CD4-positive, alpha-beta T cell (primary cell): Measurements from ENCODE around the gene HS2ST1. TPM values are rescaled to one million over a fixed set of nuclear protein-coding genes. Genes with fewer than 3 reads are reported as not detected.

Experiments
- ATAC-seq: fragments of 200-7000 bp; cut with Tn5 transposase; one replicate; pipeline ENCODE4 v1.10.0; 2022; ENCODE audit warnings: mild to moderate bottlenecking; ENCODE audit not compliant: poor library complexity
- CTCF ChIA-PET: fragments of 350-600 bp; sonication (Branson Sonifier 250); formaldehyde crosslinking; loops from one replicate; lab custom pipeline; 2021; ENCODE audit warnings: antibody characterized with exemption, inconsistent platforms; lab: Charles Lee
- POLR2A ChIA-PET: fragments of 350-600 bp; sonication (Branson Sonifier 250); formaldehyde crosslinking; loops from one replicate; lab custom pipeline; 2021; ENCODE audit warnings: antibody characterized with exemption, inconsistent platforms; lab: Charles Lee
- DNase-seq, 14 experiments: peaks; one replicate each; pipeline ENCODE4 v3.0.0-alpha.2; 2013 to 2020; ENCODE audit warnings: mixed read lengths in 2 of 14
- H3K27ac ChIP-seq, 2 donors: one replicate each; pipeline versions ENCODE4 v1.5.1 to v1.7.0; 2013; ENCODE audit warnings: low read length in 2 of 2, low read depth in 1 of 2, mild to moderate bottlenecking in 1 of 2
- H3K27me3 ChIP-seq, 2 experiments: 1 replicate in 1 of 2; 2 replicates in 1 of 2; pipeline versions ENCODE4 v1.6.1 to v1.7.0; 2013; ENCODE audit warnings: low read length in 2 of 2, control low read depth in 1 of 2, mild to moderate bottlenecking in 1 of 2, moderate library complexity in 1 of 2; ENCODE audit not compliant: insufficient read depth in 2 of 2, control insufficient read depth in 1 of 2
- H3K36me3 ChIP-seq: one replicate; pipeline ENCODE4 v1.6.1; 2013; ENCODE audit warnings: low read length, control low read depth; ENCODE audit not compliant: insufficient read depth
- H3K4me1 ChIP-seq: one replicate; pipeline ENCODE4 v1.6.1; 2013; ENCODE audit warnings: low read length, control low read depth; ENCODE audit not compliant: insufficient read depth
- H3K4me3 ChIP-seq: one replicate; pipeline ENCODE4 v1.5.1; 2013; ENCODE audit warnings: mild to moderate bottlenecking, low read length, moderate library complexity
- H3K9me3 ChIP-seq, 2 experiments: 1 replicate in 1 of 2; 2 replicates in 1 of 2; pipeline versions ENCODE4 v1.6.1 to v1.7.0; 2013; ENCODE audit warnings: low read length in 2 of 2, mild to moderate bottlenecking in 2 of 2, control low read depth in 1 of 2, moderate library complexity in 1 of 2; ENCODE audit not compliant: control insufficient read depth in 1 of 2, insufficient read depth in 1 of 2
- H3K27ac Mint-ChIP-seq: one replicate; pipeline ENCODE4 v1.8.0; 2020; ENCODE audit warnings: mixed read lengths
- H3K27me3 Mint-ChIP-seq: one replicate; pipeline ENCODE4 v1.8.0; 2021; ENCODE audit warnings: mixed read lengths
- H3K36me3 Mint-ChIP-seq: one replicate; pipeline ENCODE4 v1.8.0; 2021; ENCODE audit warnings: low read depth, mixed read lengths
- H3K4me1 Mint-ChIP-seq: one replicate; pipeline ENCODE4 v1.8.0; 2021; ENCODE audit warnings: low read depth, mixed read lengths
- H3K4me3 Mint-ChIP-seq: one replicate; pipeline ENCODE4 v1.8.0; 2020; ENCODE audit warnings: mild to moderate bottlenecking, mixed read lengths
- H3K9me3 Mint-ChIP-seq: one replicate; pipeline ENCODE4 v1.8.0; 2020; ENCODE audit warnings: mixed read lengths
- intact Hi-C, 2 experiments: fragments of 100-400 bp; cut with DNase I in 1 of 2; cut with micrococcal nuclease in 1 of 2; formaldehyde crosslinking; loops; one replicate each; pipeline versions ENCODE4 v1.15.1 to v1.9.0; 2023 to 2025; cut with DNase I, micrococcal nuclease
- total RNA-seq, 174 experiments: library from RNA in 2 of 174; stranded (reverse) in 2 of 174; gene quantifications; one replicate each; pipeline ENCODE4 v1.2.3 and lab custom pipeline; 2021 to 2026
- TF ChIP-seq, protein P1 (sequence below): fragments of 200-600 bp; IDR thresholded peaks from one replicate; pipeline ENCODE4 v1.8.0; 2022; ENCODE audit warnings: antibody characterized with exemption, mild to moderate bottlenecking

HS2ST1 gene
- total RNA-seq, 2 experiments from 2014 or later = 6.7 to 6.9 TPM

DNA sequence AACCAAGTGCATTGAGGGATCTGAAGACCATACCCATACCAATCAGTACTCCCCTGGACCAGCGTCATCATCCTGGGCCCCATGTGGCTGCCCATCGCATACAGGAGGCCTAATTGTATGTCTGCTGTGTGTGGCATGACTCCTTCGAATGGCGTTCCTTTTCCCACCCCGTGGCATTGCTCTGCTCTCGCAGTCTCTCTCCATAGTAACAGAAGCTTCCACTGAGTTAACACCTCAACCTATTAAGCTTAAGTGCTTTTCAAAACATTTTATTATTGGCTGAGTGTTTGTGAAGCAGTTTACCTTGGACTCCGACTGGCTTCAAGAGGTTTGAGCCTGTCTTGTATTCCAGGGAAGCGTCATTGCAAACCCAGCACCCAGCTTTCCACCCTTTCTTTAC is 227.1 kb downstream of the HS2ST1 start:
- intact Hi-C loops = no loop called here
- ChIA-PET CTCF (no interaction called here), POLR2A (no interaction called here)
- no peaks in the 10 kb centered on the region for H3K9me3 ChIP-seq
- no peaks in the 10 kb centered on the region for H3K9me3 Mint-ChIP-seq
- H3K4me3 Mint-ChIP-seq = no peak overlapping the region
- no peaks in the 10 kb centered on the region for H3K36me3 ChIP-seq
- DNase-seq (no peak), ATAC-seq (no peak)
- TF ChIP-seq, protein P1, sequence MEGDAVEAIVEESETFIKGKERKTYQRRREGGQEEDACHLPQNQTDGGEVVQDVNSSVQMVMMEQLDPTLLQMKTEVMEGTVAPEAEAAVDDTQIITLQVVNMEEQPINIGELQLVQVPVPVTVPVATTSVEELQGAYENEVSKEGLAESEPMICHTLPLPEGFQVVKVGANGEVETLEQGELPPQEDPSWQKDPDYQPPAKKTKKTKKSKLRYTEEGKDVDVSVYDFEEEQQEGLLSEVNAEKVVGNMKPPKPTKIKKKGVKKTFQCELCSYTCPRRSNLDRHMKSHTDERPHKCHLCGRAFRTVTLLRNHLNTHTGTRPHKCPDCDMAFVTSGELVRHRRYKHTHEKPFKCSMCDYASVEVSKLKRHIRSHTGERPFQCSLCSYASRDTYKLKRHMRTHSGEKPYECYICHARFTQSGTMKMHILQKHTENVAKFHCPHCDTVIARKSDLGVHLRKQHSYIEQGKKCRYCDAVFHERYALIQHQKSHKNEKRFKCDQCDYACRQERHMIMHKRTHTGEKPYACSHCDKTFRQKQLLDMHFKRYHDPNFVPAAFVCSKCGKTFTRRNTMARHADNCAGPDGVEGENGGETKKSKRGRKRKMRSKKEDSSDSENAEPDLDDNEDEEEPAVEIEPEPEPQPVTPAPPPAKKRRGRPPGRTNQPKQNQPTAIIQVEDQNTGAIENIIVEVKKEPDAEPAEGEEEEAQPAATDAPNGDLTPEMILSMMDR = no peak
- no peaks in the 10 kb centered on the region for H3K4me1 ChIP-seq
- H3K27ac ChIP-seq = no peak overlapping the region
- H3K27me3 Mint-ChIP-seq = peaks cover 25% of the 10 kb centered on the region
- H3K4me3 ChIP-seq = no peak overlapping the region
- no peak overlapping the region for H3K27ac Mint-ChIP-seq
- H3K27me3 ChIP-seq = no peaks in the 10 kb centered on the region
- no peaks in the 10 kb centered on the region for H3K36me3 Mint-ChIP-seq
- H3K4me1 Mint-ChIP-seq = no peaks in the 10 kb centered on the region

DNA sequence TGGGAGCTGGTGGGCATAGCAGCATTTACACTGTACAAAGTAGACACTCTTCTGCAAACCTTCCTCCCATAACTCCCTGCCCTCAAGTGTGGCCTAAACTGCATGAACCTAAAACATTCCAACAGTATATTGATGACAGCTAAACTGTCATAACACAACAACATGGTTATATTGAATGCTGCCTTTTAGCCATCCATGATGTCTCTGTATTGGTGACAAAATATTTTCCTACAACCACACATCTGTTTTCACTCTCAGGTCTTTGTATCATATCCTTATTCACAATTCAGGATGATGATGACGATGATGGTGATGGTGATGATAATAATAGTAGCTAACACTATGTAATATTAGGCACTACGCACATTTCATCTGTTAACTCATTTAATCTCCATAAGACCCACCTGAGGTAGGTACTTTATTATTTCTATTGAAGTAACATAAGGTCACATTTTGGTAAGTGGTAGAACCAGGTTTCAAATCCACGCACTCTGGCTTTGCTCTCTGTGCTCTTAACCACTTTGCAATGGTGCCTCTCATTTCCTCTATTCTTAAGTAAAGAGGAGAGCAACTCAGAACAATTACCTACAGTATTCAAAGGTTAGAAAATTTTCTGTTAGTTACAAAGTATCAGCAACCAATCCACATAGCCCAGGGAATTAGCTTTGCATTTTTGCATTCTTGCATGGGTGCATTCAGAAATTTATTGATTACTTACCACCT is 229.1 kb downstream of the HS2ST1 start:
- CTCF ChIA-PET = interaction anchor here (1.1 kb wide), 1 partner anchor 12 kb away, joined by 3 read pairs; no protein-coding TSS in a partner anchor
- no peaks in the 10 kb centered on the region for H3K36me3 ChIP-seq
- no peak overlapping the region for H3K4me3 Mint-ChIP-seq
- no peak overlapping the region for H3K27ac ChIP-seq
- no peaks in the 10 kb centered on the region for H3K36me3 Mint-ChIP-seq
- H3K27me3 ChIP-seq = peaks cover 4 to 7% of the 10 kb centered on the region in 2 experiments
- intact Hi-C loops = no loop called here
- DNase-seq (no peak), ATAC-seq (no peak)
- TF ChIP-seq, protein P1 = no peak
- POLR2A ChIA-PET = no interaction called here
- no peaks in the 10 kb centered on the region for H3K4me1 Mint-ChIP-seq
- no peaks in the 10 kb centered on the region for H3K9me3 ChIP-seq
- H3K27me3 Mint-ChIP-seq = peaks cover 34% of the 10 kb centered on the region
- no peak overlapping the region for H3K4me3 ChIP-seq
- no peaks in the 10 kb centered on the region for H3K4me1 ChIP-seq
- no peak overlapping the region for H3K27ac Mint-ChIP-seq
- no peaks in the 10 kb centered on the region for H3K9me3 Mint-ChIP-seq

DNA sequence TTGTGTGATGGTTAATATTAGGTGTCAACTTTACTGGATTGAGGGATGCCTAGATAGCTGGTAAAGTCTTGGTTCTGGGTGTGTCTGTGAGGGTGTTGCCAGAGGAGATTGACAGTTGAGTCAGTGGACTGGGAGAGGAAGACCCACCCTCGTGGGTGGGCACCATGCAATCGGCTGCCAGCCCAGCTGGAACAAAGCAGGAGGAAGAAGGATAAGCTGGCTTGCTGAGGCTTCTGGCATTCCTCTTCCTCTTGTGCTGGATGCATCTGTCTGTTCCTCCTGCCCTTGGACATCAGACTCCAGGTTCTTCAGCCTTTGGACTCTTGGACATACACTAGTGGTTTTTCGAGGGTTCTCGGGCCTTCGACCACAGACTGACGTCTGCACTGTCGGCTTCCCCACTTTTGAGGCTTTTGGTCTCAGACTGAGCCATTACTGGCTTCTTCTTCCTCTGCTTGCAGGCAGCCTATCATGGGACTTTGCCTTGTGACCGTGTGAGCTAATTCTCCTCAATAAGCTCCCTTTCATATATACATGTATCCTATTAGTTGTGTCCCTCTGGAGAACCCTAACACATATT is 230.0 kb downstream of the HS2ST1 start:
- Histone ChIP-seq H3K4me3 (no peak overlapping the region), H3K27ac (no peak overlapping the region), H3K36me3 (no peaks in the 10 kb centered on the region), H3K27me3 (peaks cover 6 to 7% of the 10 kb centered on the region in 2 experiments), H3K9me3 (no peaks in the 10 kb centered on the region), H3K4me1 (no peaks in the 10 kb centered on the region)
- Mint-ChIP-seq H3K4me1 (no peaks in the 10 kb centered on the region), H3K4me3 (no peak overlapping the region), H3K27ac (no peak overlapping the region), H3K9me3 (no peaks in the 10 kb centered on the region), H3K36me3 (no peaks in the 10 kb centered on the region), H3K27me3 (peaks cover 40% of the 10 kb centered on the region)
- TF ChIP-seq, protein P1 = no peak
- ATAC-seq (no peak), DNase-seq (no peak)
- intact Hi-C loops = no loop called here
- POLR2A ChIA-PET = no interaction called here
- CTCF ChIA-PET = interaction anchor here (1.1 kb wide), 1 partner anchor 13 kb away, joined by 3 read pairs; no protein-coding TSS in a partner anchor
